Transverse colon (tissue), 4 donors: ENCODE measurements around the gene BORCS8.

Experiments used
- POLR2A ChIP-seq: fragments of 450-650 bp; IDR thresholded peaks from one replicate; pipeline ENCODE4 v1.6.1; 2016; ENCODE audit warnings: antibody characterized with exemption, mild to moderate bottlenecking, moderate library complexity
- POLR2AphosphoS5 ChIP-seq, 3 donors: sonication (generic); formaldehyde crosslinking; IDR thresholded peaks; one replicate each; pipeline ENCODE4 v1.6.1; 2016; ENCODE audit warnings: antibody characterized with exemption in 3 of 3
- TF ChIP-seq, protein P1 (sequence below), 5 experiments: fragments of 200-600 bp in 3 of 5; fragments of 450-650 bp in 2 of 5; sonication (generic) in 3 of 5; IDR thresholded peaks; 1 replicate in 2 of 5; 2 replicates in 3 of 5; pipeline ENCODE4 v1.5.1; 2016 to 2017; ENCODE audit warnings: antibody characterized with exemption in 5 of 5, inconsistent platforms in 3 of 5, mild to moderate bottlenecking in 2 of 5, moderate library complexity in 1 of 5

DNA sequence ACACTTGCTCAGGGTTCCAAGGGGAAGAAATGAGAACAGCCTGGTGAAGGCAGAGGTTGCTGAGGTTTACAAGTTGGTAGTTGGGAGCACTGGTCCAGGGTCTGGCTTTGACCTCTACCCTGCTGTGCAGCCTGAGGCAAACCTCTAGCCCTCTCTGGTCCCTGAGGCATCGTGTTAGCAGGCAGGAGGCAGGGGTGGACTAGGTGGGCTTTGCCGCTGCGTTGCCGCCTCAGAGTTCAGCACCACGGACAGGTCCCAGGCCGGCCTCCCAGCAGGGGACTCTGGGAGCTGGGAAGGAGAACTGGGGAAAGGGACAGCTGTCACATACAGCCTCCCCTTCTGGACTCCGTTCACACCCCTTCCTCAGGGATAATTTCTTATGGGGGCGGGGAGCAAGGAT lies 22.9 kb upstream of the BORCS8 start:
- TF ChIP-seq POLR2AphosphoS5 (IDR thresholded peaks at IDR 0.05) (no peak), POLR2A (no peak)
- TF ChIP-seq, protein P1, sequence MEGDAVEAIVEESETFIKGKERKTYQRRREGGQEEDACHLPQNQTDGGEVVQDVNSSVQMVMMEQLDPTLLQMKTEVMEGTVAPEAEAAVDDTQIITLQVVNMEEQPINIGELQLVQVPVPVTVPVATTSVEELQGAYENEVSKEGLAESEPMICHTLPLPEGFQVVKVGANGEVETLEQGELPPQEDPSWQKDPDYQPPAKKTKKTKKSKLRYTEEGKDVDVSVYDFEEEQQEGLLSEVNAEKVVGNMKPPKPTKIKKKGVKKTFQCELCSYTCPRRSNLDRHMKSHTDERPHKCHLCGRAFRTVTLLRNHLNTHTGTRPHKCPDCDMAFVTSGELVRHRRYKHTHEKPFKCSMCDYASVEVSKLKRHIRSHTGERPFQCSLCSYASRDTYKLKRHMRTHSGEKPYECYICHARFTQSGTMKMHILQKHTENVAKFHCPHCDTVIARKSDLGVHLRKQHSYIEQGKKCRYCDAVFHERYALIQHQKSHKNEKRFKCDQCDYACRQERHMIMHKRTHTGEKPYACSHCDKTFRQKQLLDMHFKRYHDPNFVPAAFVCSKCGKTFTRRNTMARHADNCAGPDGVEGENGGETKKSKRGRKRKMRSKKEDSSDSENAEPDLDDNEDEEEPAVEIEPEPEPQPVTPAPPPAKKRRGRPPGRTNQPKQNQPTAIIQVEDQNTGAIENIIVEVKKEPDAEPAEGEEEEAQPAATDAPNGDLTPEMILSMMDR (IDR thresholded peaks at IDR 0.05) = no peak
